ENCODE data around the gene PPP1R37. TPM values are rescaled to one million over a fixed set of nuclear protein-coding genes. Genes with fewer than 3 reads are reported as not detected.

PPP1R37 gene
- total RNA-seq, 1 experiment from 2014 or later: 33.6 TPM

DNA sequence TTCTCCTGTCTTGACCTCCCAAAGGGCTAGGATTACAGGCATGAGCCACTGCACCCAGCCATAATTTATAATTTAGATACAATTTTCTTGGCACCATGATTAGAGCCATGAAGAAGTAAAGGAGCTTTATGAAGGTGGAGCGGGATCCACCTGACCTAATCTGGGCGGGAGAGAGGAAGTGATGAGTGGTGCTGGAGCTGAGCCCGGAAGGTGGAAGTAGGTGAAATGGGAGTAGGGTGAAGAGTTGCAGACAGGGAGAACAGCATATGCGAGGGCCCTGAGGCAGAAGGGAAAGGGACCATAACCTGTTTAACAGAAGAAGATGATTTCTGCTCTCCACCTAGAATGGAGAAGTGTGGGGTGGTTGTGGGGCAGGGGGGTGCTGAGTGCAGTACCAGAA, 89.8 kb downstream of the PPP1R37 start:
- H3K79me2 ChIP-seq (ENCODE audit: insufficient read depth, low read length): no peaks in the 10 kb centered on the region
- WGBS (ENCODE audit: extremely low coverage, insufficient read length, low lambda C conversion rate): no CpG with 5 or more reads among the region's 4 CpGs
- no peaks in the 10 kb centered on the region for H4K20me1 ChIP-seq (ENCODE audit: control insufficient read depth, insufficient read depth, insufficient read length)
- H3K4me1 ChIP-seq (ENCODE audit: insufficient read depth, low read length): no peaks in the 10 kb centered on the region
- H3K27ac ChIP-seq (ENCODE audit: insufficient read length, low read depth, low read length): no peak overlapping the region
- H3K23ac ChIP-seq (ENCODE audit: insufficient read length, low read depth, low read length): no peak overlapping the region
- H4K91ac ChIP-seq (ENCODE audit: insufficient read length, low read depth, low read length): no peak overlapping the region
- H3K27me3 ChIP-seq (ENCODE audit: insufficient read depth, low read length): no peaks in the 10 kb centered on the region
- no peak overlapping the region for H4K8ac ChIP-seq (replicated peaks; ENCODE audit: insufficient read length, low read depth, low read length)
- H3K4me1 Mint-ChIP-seq: peaks cover 2 to 13% of the 10 kb centered on the region in 2 experiments; a peak in 2 of 4 replicates
- no peak overlapping the region for H3K27ac Mint-ChIP-seq
- H3K79me1 ChIP-seq (ENCODE audit: insufficient read depth, low read depth, low read length, poor library complexity, severe bottlenecking): no peaks in the 10 kb centered on the region
- no peak overlapping the region for H3K14ac ChIP-seq (ENCODE audit: insufficient read depth, low read length)
- no peak overlapping the region for H4K5ac ChIP-seq (ENCODE audit: insufficient read length, low read depth, low read length)
- no peak overlapping the region for H3K4ac ChIP-seq (ENCODE audit: low read depth, low read length)
- peaks cover 0 to 4% (median 2%) of the 10 kb centered on the region in 3 experiments; a peak in 2 of 7 replicates for H3K36me3 Mint-ChIP-seq (ENCODE audit: insufficient read depth in 1 of 3, low read depth in 3 of 3)
- peaks cover 9% of the 10 kb centered on the region for H3K23me2 ChIP-seq (ENCODE audit: insufficient read length, low read depth, low read length, poor library complexity, severe bottlenecking)
- no peak overlapping the region for H3T11ph ChIP-seq (ENCODE audit: low read length)
- H2BK20ac ChIP-seq (ENCODE audit: low read depth, low read length, poor library complexity, severe bottlenecking): no peak overlapping the region
- no peak overlapping the region for H2AK5ac ChIP-seq (ENCODE audit: insufficient read length, low read length)
- no peak overlapping the region for H2BK12ac ChIP-seq (ENCODE audit: insufficient read length, low read depth, low read length)
- no peak overlapping the region for H2BK15ac ChIP-seq (ENCODE audit: low read depth, low read length)
- H2BK120ac ChIP-seq (ENCODE audit: low read depth, low read length, poor library complexity, severe bottlenecking): no peak overlapping the region
- no peaks in the 10 kb centered on the region for H3K9me3 Mint-ChIP-seq
- no peak overlapping the region for H3K9ac ChIP-seq (ENCODE audit: extremely low read depth, insufficient read length, low read length)
- H3K9me3 ChIP-seq (ENCODE audit: control insufficient read depth, low read depth, low read length): no peaks in the 10 kb centered on the region
- H3K18ac ChIP-seq (ENCODE audit: insufficient read length, low read depth, low read length): no peak overlapping the region
- H2BK5ac ChIP-seq (ENCODE audit: insufficient read length, low read length): no peak overlapping the region
- H3K56ac ChIP-seq (ENCODE audit: insufficient read length, low read depth, low read length): no peak overlapping the region
- H3K27me3 Mint-ChIP-seq (ENCODE audit: low read depth): peaks cover 17% of the 10 kb centered on the region
- H3K4me2 ChIP-seq (ENCODE audit: insufficient read depth, insufficient read length, low read length): no peak overlapping the region
- no peak overlapping the region for H3K4me3 Mint-ChIP-seq
- DNase-seq: no peak
- TF ChIP-seq, protein P1, sequence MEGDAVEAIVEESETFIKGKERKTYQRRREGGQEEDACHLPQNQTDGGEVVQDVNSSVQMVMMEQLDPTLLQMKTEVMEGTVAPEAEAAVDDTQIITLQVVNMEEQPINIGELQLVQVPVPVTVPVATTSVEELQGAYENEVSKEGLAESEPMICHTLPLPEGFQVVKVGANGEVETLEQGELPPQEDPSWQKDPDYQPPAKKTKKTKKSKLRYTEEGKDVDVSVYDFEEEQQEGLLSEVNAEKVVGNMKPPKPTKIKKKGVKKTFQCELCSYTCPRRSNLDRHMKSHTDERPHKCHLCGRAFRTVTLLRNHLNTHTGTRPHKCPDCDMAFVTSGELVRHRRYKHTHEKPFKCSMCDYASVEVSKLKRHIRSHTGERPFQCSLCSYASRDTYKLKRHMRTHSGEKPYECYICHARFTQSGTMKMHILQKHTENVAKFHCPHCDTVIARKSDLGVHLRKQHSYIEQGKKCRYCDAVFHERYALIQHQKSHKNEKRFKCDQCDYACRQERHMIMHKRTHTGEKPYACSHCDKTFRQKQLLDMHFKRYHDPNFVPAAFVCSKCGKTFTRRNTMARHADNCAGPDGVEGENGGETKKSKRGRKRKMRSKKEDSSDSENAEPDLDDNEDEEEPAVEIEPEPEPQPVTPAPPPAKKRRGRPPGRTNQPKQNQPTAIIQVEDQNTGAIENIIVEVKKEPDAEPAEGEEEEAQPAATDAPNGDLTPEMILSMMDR (conservative IDR thresholded peaks at IDR 0.05): no peak
- H2AFZ ChIP-seq (ENCODE audit: low read length): no peak overlapping the region

Measured in H9 (cell line).